VCaP (cell line): ENCODE results near the gene PCBD1.

Experiments
- H3K27ac ChIP-seq: fragments of 450-650 bp; 2 replicates; pipeline ENCODE4 v1.5.1; 2017
- CTCF ChIP-seq: fragments of 450-650 bp; conservative IDR thresholded peaks from 2 replicates; pipeline ENCODE4 v1.5.1; 2017; ENCODE audit warnings: mild to moderate bottlenecking, moderate library complexity

PCBD1 gene

GRCh38 chr10:70887804-70888800 is at the start of gene PCBD1:
Gene PCBD1 (minus strand): TSS chr10:70888565. CDS start chr10:70888533, 32 bp downstream.
- no peak for TF ChIP-seq CTCF
- peak within 1 kb of the TSS; percentile 96 for H3K27ac ChIP-seq

GRCh38 chr10:70937661-70938060 is 49.3 kb upstream of the PCBD1 start:
- no peak for TF ChIP-seq CTCF
- H3K27ac ChIP-seq: no peak overlapping the region

- no peak overlapping the region for H3K27ac ChIP-seq
- no peak for TF ChIP-seq CTCF
These were observed 47.7 kb upstream of the PCBD1 start for GRCh38 chr10:70936111-70936510.

GRCh38 chr10:70935631-70936030 is 47.3 kb upstream of the PCBD1 start:
- H3K27ac ChIP-seq: no peak overlapping the region
- no peak for TF ChIP-seq CTCF

GRCh38 chr10:70935125-70935625 is 46.8 kb upstream of the PCBD1 start:
- no peak overlapping the region for H3K27ac ChIP-seq
- TF ChIP-seq CTCF: no peak

- no peak for TF ChIP-seq CTCF
- H3K27ac ChIP-seq: no peak overlapping the region
These were observed 46.3 kb upstream of the PCBD1 start for GRCh38 chr10:70934701-70935100.

- TF ChIP-seq CTCF: no peak
- H3K27ac ChIP-seq: peak overlapping the region; percentile 70
These were observed 44.2 kb upstream of the PCBD1 start for GRCh38 chr10:70932392-70933196.
